ENCODE measurements around the gene PLEKHA6.

Gene PLEKHA6

DNA sequence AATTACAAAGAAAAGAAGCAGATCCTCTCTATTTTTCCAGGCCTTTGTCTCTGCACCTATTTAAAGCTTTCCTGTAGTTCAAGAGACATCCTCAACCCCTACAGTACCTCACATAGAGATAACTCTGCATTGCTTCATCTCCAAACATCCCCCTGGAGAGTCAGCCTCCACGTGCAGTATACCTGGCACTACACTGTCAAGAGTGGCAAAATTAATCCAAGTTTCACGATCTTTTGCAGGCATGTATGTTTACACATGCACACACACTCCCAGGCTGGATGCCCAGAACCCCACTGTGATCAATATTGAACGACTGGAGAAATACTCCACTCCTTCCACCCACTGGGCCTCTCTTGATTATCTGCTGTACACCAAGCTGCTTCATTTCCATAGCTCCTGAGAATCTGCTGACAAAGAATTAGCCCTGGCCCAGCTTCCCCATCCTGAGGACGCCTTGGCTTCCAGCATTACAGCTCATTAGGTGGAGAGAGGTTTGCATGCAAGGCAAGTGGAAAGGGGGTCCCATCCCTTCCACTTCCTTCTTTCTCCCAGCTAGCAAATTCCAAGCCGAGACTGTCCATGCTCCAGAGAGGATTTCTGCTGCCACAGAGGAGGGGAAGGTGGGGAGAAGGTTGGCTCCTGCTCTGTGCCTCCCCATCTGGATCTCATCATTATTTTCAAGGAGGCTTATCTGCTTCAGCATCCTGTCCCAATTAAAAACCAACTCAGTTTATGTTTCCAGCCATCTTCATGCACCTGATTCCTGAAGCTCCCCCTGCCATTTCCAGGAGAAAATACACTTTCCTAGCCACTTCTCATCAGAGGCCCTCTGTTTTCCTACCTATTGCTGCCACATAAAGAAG is 79.4 kb downstream of the PLEKHA6 start:
- DNase-seq = no peak

DNA sequence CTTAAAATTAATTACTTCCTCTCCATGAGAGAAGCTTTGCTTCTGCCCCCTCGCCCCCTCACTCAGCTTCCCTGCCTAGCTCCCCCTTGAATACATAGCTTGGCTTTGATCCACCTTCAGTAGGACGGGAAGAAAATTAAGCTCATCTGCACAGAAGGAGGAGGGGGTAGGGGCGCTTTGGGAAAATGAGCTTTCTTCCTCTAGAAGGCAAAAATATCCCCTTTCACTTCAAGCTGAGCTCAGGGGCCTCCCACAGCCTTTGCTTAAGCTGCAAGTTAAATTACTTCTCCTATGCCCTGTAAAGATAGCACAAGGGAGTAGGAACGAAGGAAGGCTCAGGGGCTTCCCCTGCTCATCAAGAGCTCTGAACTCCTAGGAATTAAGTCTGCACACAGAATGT is 80.8 kb downstream of the PLEKHA6 start:
- no peak for DNase-seq

DNA sequence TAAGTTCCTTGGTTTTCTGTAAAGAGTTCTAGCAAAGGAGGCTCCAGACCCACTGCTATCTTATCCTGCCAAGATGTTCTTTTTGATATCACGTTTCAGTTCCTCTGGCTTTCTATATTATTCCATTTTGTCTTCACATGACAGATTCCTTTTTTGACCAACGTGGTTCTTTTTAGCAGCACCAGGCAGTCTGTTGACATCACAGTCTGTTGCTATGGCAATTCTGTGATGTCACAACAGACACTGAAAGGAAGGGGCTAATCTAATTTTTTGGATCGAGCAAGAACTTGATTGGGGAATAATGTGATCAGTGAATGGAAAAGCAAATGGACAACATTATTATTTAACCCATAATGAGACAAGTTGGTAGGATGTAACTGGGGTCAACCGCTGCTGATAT is 81.5 kb downstream of the PLEKHA6 start:
- DNase-seq = no peak

DNA sequence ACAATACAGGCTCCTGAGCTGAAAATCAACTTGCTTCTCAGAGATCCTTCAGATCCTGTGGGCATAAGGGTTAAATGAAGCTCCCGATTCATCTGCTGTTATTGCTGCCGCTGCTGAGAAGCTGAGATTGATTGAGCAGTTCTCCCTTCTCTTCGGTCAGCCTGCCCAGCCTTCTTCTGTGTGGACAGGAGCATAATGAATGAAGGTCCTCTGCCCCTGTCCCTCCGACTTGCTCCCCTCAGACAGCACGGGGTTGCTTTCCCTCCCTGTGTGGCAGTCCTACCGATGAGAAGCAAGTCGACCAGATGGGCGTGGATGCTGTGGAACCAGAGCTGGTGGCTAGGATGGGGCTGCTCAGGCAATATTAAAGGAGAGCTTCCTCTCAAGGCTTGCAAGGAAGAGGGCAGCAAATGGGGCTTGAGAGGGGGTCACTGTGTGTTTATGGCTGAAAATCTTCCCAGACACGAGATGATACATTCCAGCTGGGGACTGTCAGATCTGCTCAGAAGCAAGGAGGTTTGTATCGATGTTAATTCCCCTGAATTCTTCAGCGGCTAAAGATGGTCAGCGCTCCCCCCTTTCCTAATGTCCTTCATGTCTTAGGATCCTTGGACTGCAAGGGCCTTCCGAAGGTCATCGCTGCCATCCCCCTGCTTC is 82.0 kb downstream of the PLEKHA6 start:
- no peak for DNase-seq

DNA sequence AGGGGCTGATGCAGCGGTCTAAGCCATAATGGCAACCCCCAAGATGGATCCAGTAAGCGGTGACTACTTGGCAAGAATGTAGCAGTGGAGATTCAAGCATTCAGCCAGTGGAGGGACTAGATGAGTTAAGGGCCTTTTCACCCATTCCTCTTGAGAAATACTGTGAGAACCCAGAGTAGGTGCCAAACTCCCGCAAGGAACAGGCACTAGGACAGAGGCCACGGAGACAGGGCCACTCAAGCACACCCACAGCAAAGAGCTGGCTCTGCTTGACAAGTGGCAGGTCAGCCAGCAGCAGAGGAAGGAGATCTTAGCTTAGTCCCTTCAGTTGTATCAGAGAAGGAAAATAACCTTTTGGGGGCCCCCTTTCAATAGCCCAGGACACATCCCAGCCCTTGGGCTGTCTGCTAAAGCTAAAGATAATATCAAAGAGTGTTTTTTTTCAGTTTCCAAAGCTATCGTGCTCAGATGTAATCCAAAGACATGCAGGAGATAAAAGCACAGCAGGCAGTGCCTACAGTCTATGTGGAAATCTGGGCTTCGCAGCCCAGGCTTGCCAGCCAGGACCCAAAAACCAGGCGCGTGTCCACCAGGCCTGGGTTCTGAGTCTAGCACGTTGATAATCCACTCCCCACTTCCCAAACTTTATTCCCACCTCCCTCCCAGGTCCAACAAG is 83.9 kb downstream of the PLEKHA6 start:
- no peak for DNase-seq

DNA sequence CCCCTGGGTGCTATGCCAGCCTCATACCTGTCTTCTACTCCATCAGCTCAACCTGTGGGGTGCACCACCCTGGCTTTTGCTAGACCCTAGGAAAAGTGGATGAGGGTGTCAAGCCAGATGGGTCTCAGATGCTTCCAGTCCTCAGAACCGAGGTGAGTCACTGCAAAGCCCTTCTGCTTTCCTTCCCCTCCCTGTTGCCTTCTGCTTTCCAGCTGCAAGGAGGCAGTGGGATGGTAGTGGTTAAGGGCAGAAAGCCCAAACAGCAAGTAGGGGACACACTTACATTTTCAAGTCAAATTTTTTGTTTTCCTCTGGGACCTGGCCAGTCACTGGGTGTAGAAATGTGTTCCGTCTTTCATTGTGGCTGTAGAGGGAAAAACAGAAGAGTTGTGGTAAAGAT is 85.3 kb downstream of the PLEKHA6 start:
- DNase-seq = no peak

DNA sequence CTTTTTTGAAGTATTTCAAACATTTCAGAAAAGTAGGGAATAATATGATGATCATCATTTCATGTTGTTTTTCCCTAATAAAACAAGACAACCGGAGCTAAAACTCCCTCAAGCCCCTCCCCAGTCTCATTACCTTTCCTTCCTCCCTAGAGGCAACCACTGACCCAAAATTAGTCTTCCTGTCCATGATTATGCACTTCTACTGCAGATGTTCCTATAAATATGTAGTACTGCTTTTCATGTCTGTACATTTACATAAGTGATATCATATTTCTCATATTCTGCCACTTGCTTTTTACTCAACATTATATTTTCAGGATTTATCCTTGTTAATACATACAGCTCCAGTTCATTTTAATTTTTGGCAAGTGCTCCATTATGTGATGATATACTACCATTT is 87.2 kb downstream of the PLEKHA6 start:
- DNase-seq = no peak

DNA sequence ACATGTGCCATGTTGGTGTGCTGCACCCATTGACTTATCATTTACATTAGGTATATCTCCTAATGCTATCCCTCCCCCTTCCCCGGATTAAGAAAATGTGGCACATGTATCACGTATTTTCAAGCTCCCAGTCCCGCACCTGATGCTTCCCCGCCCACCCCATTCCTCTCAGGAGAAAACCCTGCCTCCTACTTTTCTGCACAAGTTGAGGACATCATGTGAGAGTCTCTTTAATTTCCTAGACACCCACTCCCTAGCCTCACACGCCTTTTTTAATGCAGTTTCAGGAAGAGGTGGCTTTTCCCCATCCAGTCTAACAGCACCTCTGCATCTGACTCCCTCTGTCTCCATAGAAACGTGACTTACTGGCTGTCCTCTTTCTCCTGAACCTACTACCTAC is 87.8 kb downstream of the PLEKHA6 start:
- DNase-seq = no peak

DNA sequence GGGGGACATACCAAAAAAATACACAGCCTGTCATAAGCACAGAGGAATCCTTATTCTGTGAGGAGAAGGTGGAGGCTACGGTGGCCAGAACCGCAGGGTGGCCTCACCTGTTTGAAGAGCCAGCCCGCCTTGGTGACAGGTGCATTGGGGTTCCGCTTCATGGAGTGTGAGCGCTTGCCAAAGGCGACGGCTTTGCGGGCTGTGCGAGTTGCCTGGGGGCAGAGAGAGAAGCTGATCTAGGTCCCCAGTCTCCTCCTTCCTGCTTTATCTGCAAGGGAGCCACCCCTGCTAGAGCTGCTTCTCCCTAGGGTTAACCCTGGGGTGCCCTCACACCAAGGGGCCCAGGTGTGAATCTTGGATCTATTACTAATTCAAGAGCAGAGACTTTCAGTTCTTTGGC is 91.6 kb downstream of the PLEKHA6 start:
- no peak for DNase-seq

DNA sequence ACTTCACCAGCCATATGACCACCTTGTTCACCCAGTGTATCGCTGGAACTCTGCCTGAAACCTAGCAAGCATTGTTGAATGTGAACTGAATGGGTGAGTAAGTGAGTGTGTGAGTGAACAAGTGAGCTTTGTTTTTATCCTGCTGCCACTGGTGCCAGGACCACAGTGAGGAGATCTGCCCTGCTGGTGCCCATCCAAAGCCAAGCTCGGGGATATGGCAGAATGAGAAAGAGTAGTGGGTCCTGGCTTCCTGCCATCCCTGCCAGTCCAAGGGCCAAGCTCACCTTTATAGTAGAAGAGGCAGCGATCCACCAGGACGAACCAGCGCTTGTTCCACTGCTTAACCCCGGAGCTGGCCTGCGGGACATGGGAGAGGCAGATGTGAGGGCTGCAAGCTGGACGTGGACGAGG is 92.5 kb downstream of the PLEKHA6 start:
- DNase-seq = no peak

DNA sequence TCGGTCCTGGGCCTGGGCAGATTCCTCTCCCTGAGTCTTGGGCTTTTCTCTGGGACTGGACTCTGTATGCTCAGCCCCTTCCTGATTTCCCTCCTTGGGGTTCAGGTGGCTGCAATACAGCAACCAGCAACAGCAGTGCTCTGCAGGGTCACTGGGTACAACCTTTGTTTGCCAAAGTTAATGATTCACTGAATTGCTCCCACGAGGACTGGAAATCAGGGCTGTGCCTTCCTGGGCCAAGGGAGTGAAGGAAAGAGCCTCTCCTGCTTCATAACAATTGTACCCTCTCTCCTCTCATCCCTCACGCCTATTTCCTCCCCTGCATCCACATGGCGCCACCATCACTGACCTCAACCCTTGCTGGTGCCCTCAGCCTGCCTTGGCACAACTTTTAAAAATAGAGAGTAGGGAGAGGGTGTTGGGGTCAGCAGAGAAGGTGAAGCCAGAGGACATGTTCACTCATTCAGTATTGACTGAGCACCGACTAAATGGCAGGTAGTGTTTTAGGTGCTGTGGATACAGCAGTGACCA is 93.2 kb downstream of the PLEKHA6 start:
- DNase-seq = no peak

DNA sequence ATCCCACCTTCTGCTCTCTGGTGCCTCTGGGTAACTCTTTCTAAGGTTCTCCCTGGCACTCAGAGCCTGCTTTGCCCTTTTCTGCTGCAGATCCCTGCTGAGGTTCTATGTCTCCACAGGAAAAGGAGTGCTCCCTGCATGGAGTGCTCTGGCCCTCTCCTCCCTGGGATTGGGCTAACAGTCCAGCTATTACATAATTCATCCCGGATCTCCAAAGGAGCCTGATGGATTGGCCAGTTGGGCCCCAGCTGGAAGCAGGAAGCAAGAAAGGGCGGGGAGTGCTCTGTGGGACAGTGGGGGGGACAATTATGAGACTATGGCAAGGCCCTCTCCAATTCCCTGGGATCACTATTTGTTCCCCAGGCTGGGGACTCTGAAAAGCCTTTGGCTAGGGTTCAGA is 94.1 kb downstream of the PLEKHA6 start:
- no peak for DNase-seq

DNA sequence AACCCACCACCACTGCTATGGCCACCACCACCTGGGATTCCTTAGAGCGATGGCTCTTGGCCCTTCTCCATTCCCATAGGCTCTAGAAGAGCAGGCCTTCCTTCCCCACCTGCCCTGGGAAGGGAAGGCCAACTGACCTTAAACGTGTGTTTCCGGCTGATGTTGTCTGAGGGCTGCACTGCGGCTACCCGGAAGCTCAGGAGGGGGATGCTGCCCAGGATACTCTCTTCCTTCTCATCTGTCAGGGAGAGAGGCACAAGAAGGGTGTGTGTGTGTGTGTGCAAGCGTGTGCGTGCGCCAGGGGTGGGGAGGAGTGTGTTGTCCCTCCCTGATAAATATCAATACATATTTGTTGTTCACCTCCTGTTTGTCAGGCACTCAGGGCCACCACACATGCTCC is 94.9 kb downstream of the PLEKHA6 start:
- DNase-seq = no peak

DNA sequence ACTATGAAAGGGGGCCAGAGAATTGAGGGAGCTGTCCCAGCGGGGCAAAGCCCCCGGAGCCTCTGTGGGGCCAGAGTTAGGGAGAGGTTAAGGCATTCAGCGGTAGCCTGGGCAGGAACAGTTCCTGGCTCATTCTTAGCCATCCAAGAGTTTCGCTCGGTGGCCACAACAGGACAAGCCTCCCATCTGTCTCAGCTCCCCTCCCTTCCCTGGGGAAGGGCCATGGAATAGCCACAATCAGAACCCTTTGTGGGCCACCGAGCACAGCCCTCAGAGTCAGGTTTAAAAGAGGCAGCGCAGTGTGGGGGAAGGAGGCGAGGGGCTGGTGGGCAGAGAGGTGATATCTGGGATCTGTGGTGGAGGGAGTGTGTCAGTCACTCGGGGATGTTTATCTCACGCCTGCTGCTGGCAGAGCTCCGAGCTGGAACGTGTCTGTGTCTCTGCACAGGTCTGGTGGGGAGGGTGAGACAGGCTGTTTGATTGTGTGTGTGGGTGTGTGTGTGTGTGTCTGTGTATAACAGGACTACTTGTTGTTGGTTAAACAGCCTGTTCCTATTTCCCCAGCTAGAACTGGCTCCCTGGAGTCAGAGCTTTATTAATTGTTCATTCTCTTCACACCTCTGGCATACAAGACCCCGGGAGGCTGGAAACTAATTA is 96.3 kb downstream of the PLEKHA6 start:
- DNase-seq = no peak

DNA sequence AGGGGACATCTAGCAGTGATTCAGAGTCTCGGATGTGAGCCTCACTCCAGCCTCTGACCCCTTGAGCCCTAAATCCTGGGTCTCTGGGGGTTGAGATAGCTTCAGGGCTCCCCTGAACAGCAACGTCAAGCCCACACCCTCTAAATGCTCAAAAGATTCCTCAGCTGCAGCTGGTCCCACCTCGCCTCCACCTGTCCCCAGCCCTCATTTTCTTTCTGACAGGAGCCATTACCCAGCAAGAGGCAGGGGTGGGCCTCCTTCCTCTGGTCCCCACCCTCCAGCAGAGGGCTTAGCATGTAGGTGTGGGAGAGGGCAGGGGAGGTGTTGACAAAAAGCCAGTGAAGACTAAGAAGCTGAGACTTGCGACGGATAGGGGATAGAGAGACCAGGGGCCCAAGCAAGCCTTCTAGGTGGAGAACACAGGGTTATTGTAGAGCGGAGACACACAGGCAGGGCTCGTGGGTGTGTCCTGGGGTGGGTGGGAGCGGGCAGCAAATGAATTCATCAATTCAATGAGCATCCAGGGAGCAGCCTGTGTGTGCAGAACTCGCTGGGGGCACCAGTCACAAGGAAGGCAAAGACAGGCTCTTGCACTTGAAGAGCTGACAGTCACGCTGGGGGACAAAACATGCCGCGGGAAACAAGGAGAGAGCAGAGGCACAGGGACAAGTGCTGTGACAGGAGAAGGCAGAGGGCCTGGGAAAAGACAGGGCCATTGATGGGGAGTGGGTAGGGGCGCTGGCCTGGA is 97.0 kb downstream of the PLEKHA6 start:
- no peak for DNase-seq

DNA sequence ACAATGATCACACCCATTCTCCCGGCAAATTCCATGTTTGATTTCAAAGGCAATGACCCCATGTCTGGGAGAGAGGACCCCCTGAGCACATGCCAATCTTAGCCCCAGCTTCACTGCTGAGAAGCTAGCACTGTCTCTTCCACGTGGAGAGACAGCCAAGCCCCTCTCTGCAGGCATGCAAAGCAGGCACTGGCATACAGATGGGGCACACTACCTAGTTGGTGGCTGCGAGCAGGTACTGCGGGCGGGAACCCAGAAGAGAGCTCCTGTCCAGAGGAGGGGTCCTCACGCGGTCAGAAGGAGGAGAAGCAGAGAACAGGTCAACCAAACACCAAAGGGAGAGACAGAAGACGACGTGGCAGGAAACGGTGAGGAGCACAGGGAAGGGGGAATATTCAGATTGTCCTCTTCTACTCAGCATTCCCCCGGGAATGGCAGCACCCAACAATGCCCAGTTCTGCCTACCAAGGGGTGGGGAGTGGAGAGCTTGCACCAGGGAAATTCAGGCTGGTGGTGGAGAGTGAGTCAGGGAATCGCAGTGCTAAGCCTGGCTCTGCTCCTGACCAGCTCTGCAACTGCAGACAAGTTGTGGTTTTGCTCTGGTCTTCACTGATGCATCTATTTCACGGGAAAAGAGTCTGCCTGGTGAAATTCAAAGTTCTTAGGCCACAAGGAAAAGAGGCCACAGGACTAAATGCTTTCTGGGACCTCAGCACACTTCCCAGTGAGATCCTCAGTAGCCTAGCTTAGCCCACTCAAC is 97.8 kb downstream of the PLEKHA6 start:
- DNase-seq = no peak

DNA sequence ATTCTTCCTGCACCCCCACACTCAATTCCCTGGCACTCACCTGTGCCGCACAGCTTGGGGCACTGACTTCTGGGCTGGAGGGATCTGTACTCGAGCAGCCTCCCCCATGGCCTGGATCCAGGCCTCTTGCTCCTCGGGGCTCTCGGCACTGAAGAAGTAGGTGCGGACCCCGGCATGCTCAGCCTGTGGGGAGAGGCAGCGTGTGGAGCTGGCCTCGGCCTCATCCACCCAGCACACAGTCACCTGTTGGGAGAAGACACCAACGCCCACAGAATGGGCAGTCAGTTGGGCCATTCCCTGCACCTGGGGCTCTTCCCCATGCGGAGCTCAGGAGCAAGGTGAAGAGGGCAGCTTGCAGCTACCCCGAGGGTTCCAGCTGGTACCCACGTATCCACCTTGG is 98.5 kb downstream of the PLEKHA6 start:
- DNase-seq = no peak

DNA sequence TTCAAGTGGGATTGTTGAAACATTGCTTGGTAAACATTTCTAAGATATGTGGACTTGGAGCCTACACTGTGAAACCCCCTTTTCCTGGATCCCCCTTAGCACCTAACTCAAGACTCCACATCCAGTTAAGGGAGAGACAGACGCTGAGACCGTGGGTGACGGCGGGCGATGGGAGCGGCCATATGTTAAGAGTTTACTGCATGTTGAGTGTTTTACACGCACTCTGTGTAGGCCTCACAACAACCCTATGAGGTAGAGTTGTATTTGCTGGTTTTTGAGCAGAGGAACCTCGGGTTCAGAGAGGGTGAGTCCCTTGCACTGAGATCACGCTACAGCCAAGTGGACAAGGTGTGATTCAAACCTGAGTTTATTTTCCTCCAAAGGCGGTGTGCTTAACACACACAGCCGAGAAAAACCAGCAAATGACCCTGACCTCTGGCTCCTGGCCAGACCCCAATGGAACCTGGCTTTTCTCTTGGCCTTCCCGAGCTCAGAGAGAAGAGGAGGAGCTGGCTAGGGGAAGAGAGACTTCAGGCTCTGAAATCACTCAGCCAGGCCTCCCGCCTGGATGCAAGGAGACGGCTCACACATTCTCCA is 99.0 kb downstream of the PLEKHA6 start:
- DNase-seq = no peak

DNA sequence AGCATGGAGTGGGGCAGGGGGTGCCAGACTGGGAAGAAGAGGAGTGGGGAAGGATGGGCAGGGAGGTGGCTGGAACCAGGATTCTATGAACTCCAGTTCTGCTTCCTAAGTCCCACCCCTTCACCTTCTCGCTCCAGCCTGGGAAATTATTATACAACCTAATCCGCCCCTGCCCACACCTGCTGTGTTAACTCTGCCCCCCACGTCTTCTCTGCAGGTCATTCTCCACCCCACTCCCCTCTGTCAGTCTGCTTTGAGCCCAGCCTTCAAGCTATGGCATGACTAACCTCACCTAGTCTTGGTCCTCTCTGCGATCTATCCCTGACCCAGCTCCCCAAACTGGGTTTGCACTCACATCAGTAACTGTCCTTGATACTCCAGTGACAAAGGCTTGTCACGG is 99.9 kb downstream of the PLEKHA6 start:
- no peak for DNase-seq

DNA sequence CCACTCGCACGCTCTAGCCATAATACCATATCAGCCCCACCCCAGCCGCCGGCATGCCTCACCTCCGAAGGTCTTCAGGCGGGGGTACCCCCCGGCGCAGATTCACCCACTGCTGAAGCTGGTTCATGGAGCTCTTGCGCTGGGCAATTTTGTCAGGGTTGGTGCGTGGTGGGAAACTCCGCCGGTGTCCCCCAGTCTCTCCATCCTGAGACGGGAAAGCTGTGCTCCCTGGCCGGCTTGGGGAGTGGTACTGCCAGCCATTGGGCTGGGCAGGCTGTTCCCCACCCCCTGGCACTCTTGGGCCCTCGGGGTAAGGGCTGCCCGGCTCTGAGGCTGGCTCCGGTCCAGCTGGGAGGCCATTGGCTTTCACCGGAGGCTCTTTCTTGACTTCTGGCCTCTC is 100.5 kb downstream of the PLEKHA6 start:
- no peak for DNase-seq

Measured in activated T-cell treated with anti-CD3 and anti-CD28 coated beads, Interleukin-2, amount 50 U/mL, for 48 hours (primary cell).